ENCODE data around the gene GALNT9.

DNA sequence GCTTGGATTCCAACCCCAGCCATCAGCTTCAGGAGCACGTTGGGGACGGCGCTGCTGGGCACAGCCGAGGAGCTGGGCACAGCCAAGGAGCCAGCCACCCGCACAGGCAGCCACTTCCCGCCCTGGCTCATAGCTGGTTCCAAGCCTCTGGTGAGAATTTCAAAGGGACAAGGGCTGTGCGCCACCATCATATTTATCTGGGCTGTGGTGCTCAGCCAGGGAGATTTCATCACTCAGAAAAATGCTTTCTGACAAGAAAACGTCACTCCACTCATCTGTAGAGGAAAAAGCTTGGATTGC lies 66.4 kb downstream of the GALNT9 start:
- TF ChIP-seq, protein P1, sequence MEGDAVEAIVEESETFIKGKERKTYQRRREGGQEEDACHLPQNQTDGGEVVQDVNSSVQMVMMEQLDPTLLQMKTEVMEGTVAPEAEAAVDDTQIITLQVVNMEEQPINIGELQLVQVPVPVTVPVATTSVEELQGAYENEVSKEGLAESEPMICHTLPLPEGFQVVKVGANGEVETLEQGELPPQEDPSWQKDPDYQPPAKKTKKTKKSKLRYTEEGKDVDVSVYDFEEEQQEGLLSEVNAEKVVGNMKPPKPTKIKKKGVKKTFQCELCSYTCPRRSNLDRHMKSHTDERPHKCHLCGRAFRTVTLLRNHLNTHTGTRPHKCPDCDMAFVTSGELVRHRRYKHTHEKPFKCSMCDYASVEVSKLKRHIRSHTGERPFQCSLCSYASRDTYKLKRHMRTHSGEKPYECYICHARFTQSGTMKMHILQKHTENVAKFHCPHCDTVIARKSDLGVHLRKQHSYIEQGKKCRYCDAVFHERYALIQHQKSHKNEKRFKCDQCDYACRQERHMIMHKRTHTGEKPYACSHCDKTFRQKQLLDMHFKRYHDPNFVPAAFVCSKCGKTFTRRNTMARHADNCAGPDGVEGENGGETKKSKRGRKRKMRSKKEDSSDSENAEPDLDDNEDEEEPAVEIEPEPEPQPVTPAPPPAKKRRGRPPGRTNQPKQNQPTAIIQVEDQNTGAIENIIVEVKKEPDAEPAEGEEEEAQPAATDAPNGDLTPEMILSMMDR (IDR thresholded peaks at IDR 0.05), result no peak
- TF ChIP-seq EZH2phosphoT487 (IDR thresholded peaks at IDR 0.05), result no peak
- no peak for TF ChIP-seq EZH2 (IDR thresholded peaks at IDR 0.05)
